Esophagus muscularis mucosa (tissue), 4 donors: ENCODE results near the gene TSSC4. TPM values are rescaled to one million over a fixed set of nuclear protein-coding genes. Genes with fewer than 3 reads are reported as not detected.

ENCODE experiments used
- DNase-seq: peaks from one replicate; pipeline ENCODE4 v3.0.0-alpha.2; 2017; ENCODE audit errors: extremely low spot score
- H3K27ac ChIP-seq, 4 donors: fragments of 200-600 bp; sonication (generic); replicated peaks in 1 of 4; 1 replicate in 3 of 4; 2 replicates in 1 of 4; pipeline ENCODE4 v1.5.1; 2016 to 2019; ENCODE audit warnings: mild to moderate bottlenecking in 1 of 4
- H3K27me3 ChIP-seq, 4 donors: fragments of 200-600 bp; sonication (generic); one replicate each; pipeline versions ENCODE4 v1.5.1 to v1.6.0; 2016 to 2019
- H3K36me3 ChIP-seq, 4 donors: fragments of 200-600 bp; sonication (generic); one replicate each; pipeline ENCODE4 v1.5.1; 2016 to 2019
- H3K4me1 ChIP-seq, 4 donors: fragments of 200-600 bp; sonication (generic); one replicate each; pipeline ENCODE4 v1.5.1; 2016 to 2019
- H3K4me3 ChIP-seq, 4 donors: fragments of 200-600 bp; sonication (generic); 1 replicate in 2 of 4; 2 replicates in 2 of 4; pipeline ENCODE4 v1.5.1; 2016 to 2019; ENCODE audit warnings: mild to moderate bottlenecking in 4 of 4, moderate library complexity in 1 of 4
- H3K9me3 ChIP-seq, 4 donors: fragments of 200-600 bp; sonication (generic); 1 replicate in 3 of 4; 2 replicates in 1 of 4; pipeline ENCODE4 v1.5.1; 2016 to 2019
- CTCF ChIP-seq, 3 experiments: fragments of 200-600 bp in 2 of 3; fragments of 450-650 bp in 1 of 3; sonication (generic) in 2 of 3; IDR thresholded peaks; one replicate each; pipeline ENCODE4 v1.5.1; 2017 to 2019; ENCODE audit warnings: antibody characterized with exemption in 3 of 3, mild to moderate bottlenecking in 2 of 3, moderate library complexity in 1 of 3
- EP300 ChIP-seq: sonication (generic); formaldehyde crosslinking; IDR thresholded peaks from one replicate; pipeline ENCODE4 v1.6.1; 2017; ENCODE audit warnings: antibody characterized with exemption
- POLR2A ChIP-seq: fragments of 450-650 bp; IDR thresholded peaks from one replicate; pipeline ENCODE4 v1.6.1; 2017; ENCODE audit warnings: antibody characterized with exemption, moderate library complexity, mild to moderate bottlenecking, low read depth
- POLR2AphosphoS5 ChIP-seq, 2 donors: sonication (generic); formaldehyde crosslinking; IDR thresholded peaks; one replicate each; pipeline ENCODE4 v1.6.1; 2017; ENCODE audit warnings: antibody characterized with exemption in 2 of 2
- WGBS: methylation state at CpG from one replicate; pipeline ENCODE4 v1.1.5; 2018; 5-methylcytosine and 5-hydroxymethylcytosine counted together
- intact Hi-C: fragments of 100-400 bp; cut with DNase I; formaldehyde crosslinking; loops from one replicate; pipeline ENCODE4 v1.15.1; 2023
- total RNA-seq, 4 donors: library from RNA; depleted of rRNA; stranded (reverse); fragments of >200 nt; gene quantifications; one replicate each; pipeline versions ENCODE4 v1.1.0 to v1.2.1, GENCODE V29; 2016

TSSC4 gene
- total RNA-seq, 4 donors from 2014 or later, result 46.9 to 76.9 (median 70.6) TPM

GRCh38 chr11:2374456-2375201 lies 25.9 kb upstream of the TSSC4 start:
- TF ChIP-seq CTCF (IDR thresholded peaks at IDR 0.05), result no peak
- no peak for TF ChIP-seq EP300
- no peak for TF ChIP-seq POLR2AphosphoS5 (IDR thresholded peaks at IDR 0.05)
- TF ChIP-seq POLR2A, result no peak
- WGBS, result 93% methylated on average over 5 of the region's 15 CpGs
- Histone ChIP-seq H3K36me3 (no peaks in the 10 kb centered on the region), H3K27me3 (no peaks in the 10 kb centered on the region), H3K27ac (no peak overlapping the region), H3K4me1 (peaks cover 19 to 32% (median 22%) of the 10 kb centered on the region in 4 donors), H3K9me3 (no peaks in the 10 kb centered on the region), H3K4me3 (no peak overlapping the region)
- intact Hi-C loops, result no loop called here
- DNase-seq, result no peak

- DNase-seq, result no peak
- WGBS, result 68% methylated on average over 2 of the region's 6 CpGs
- Histone ChIP-seq H3K9me3 (no peaks in the 10 kb centered on the region), H3K27ac (no peak overlapping the region), H3K4me1 (peaks cover 26 to 40% (median 30%) of the 10 kb centered on the region in 4 donors), H3K4me3 (no peak overlapping the region), H3K27me3 (no peaks in the 10 kb centered on the region), H3K36me3 (no peaks in the 10 kb centered on the region)
- no peak for TF ChIP-seq POLR2A
- no peak for TF ChIP-seq POLR2AphosphoS5 (IDR thresholded peaks at IDR 0.05)
- no peak for TF ChIP-seq EP300
- no peak for TF ChIP-seq CTCF (IDR thresholded peaks at IDR 0.05)
- intact Hi-C loops, result no loop called here
Observed at GRCh38 chr11:2375341-2375853, 25.2 kb upstream of the TSSC4 start.

GRCh38 chr11:2375964-2376551 lies 24.5 kb upstream of the TSSC4 start:
- Histone ChIP-seq H3K9me3 (no peaks in the 10 kb centered on the region), H3K27ac (no peak overlapping the region)
- 96% methylated on average over 14 of the region's 16 CpGs for WGBS

GRCh38 chr11:2376751-2377451 lies 23.6 kb upstream of the TSSC4 start, which contains the start of gene CD81:
Gene CD81, plus strand, starts transcription at chr11:2377310. Its CDS starts 240 bp downstream, at chr11:2377550.
- no peak for TF ChIP-seq POLR2A
- peak; percentile 75 to 93 for TF ChIP-seq POLR2AphosphoS5 (IDR thresholded peaks at IDR 0.05)
- peak in 1 of 3 experiments; percentile 2 for TF ChIP-seq CTCF (IDR thresholded peaks at IDR 0.05)
- no peak for TF ChIP-seq EP300
- intact Hi-C loops, result loop anchor here (2.0 kb wide), 1 partner anchor 72 kb away; no protein-coding TSS in a partner anchor
- no peak for DNase-seq
- Histone ChIP-seq H3K36me3 (no peaks in the 10 kb centered on the region), H3K27ac (peak within 1 kb of the TSS; percentile 98 to 100 (median 100)), H3K27me3 (no peaks in the 10 kb centered on the region), H3K4me1 (peaks cover 41 to 55% (median 45%) of the 10 kb centered on the region in 4 donors), H3K4me3 (peak within 1 kb of the TSS; percentile 89 to 100 (median 100)), H3K9me3 (no peaks in the 10 kb centered on the region)
- 100% methylated on average over 2 of the region's 65 CpGs for WGBS

More at GRCh38 chr11:2375964-2376551, 24.5 kb upstream of the TSSC4 start:
- Histone ChIP-seq H3K4me3 (no peak overlapping the region), H3K36me3 (no peaks in the 10 kb centered on the region), H3K4me1 (peaks cover 33 to 47% (median 36%) of the 10 kb centered on the region in 4 donors), H3K27me3 (no peaks in the 10 kb centered on the region)
- intact Hi-C loops, result loop anchor here (2.0 kb wide), 1 partner anchor 71 kb away; no protein-coding TSS in a partner anchor
- TF ChIP-seq POLR2AphosphoS5 (IDR thresholded peaks at IDR 0.05) (no peak), EP300 (no peak), CTCF (IDR thresholded peaks at IDR 0.05) (no peak), POLR2A (no peak)
- no peak for DNase-seq
